DND-41 (cell line): ENCODE measurements around the gene NAV3.

Source experiments
- ATAC-seq: fragments of 200-7000 bp; cut with Tn5 transposase; 3 replicates; pipeline ENCODE4 v1.9.1; 2021; ENCODE audit warnings: low read depth; ENCODE audit not compliant: insufficient read depth
- DNase-seq: peaks from one replicate; pipeline ENCODE4 v3.0.0-alpha.2; 2020
- H2AFZ ChIP-seq: 2 replicates; pipeline ENCODE4 v1.6.0; 2012; ENCODE audit warnings: low read depth, low read length
- H3K27ac ChIP-seq: 2 replicates; pipeline ENCODE4 v1.5.1; 2012; ENCODE audit warnings: low read length, inconsistent platforms
- H3K27me3 ChIP-seq: fragments of 200-600 bp; sonication (generic); 2 replicates; pipeline ENCODE4 v1.6.0; 2012; ENCODE audit warnings: low read length, mild to moderate bottlenecking, inconsistent platforms; ENCODE audit not compliant: insufficient read depth, poor library complexity
- H3K36me3 ChIP-seq: 2 replicates; pipeline ENCODE4 v1.5.1; 2012; ENCODE audit warnings: low read length, inconsistent platforms; ENCODE audit not compliant: insufficient read depth
- H3K4me1 ChIP-seq: 2 replicates; pipeline ENCODE4 v1.5.1; 2012; ENCODE audit warnings: mild to moderate bottlenecking, low read length; ENCODE audit not compliant: insufficient read depth
- H3K4me2 ChIP-seq: 2 replicates; pipeline ENCODE4 v1.6.0; 2012; ENCODE audit warnings: mild to moderate bottlenecking, moderate library complexity, low read length, inconsistent platforms; ENCODE audit not compliant: insufficient read depth
- H3K4me3 ChIP-seq, 2 experiments: fragments of 200-600 bp in 1 of 2; shearing (Covaris generic) in 1 of 2; 2 replicates each; pipeline ENCODE4 v1.5.1; 2012 to 2016; ENCODE audit warnings: inconsistent platforms in 2 of 2, low read length in 2 of 2, mild to moderate bottlenecking in 2 of 2, low read depth in 1 of 2, moderate library complexity in 1 of 2
- H3K79me2 ChIP-seq: 2 replicates; pipeline ENCODE4 v1.6.0; 2012; ENCODE audit warnings: low read length, inconsistent platforms; ENCODE audit not compliant: insufficient read depth
- H3K9ac ChIP-seq: 2 replicates; pipeline ENCODE4 v1.6.0; 2012; ENCODE audit warnings: low read depth, mild to moderate bottlenecking, inconsistent platforms, low read length, moderate library complexity
- H3K9me3 ChIP-seq: 2 replicates; pipeline ENCODE4 v1.5.1; 2012; ENCODE audit warnings: low read length, moderate library complexity, mild to moderate bottlenecking, inconsistent platforms; ENCODE audit not compliant: insufficient read depth, severe bottlenecking
- H4K20me1 ChIP-seq: 2 replicates; pipeline ENCODE4 v1.6.0; 2012; ENCODE audit warnings: low read length; ENCODE audit not compliant: insufficient read depth
- CTCF ChIP-seq: IDR thresholded peaks from 2 replicates; pipeline ENCODE4 v1.5.1; 2012; ENCODE audit warnings: borderline replicate concordance, low read length, moderate library complexity, mild to moderate bottlenecking; ENCODE audit not compliant: poor library complexity, severe bottlenecking; ENCODE audit errors: extremely low read depth
- EZH2 ChIP-seq: IDR thresholded peaks from 3 replicates; pipeline ENCODE4 v1.6.1; 2012; ENCODE audit warnings: borderline replicate concordance, low read depth, mild to moderate bottlenecking, moderate library complexity, low read length, inconsistent platforms; ENCODE audit not compliant: severe bottlenecking

NAV3 gene

GRCh38 chr12:77914081-77914488 lies 83.4 kb downstream of the NAV3 start:
- Histone ChIP-seq H3K36me3 (no peaks in the 10 kb centered on the region), H2AFZ (no peak overlapping the region), H3K9me3 (no peaks in the 10 kb centered on the region), H3K9ac (no peak overlapping the region), H3K27ac (no peak overlapping the region), H3K4me2 (no peak overlapping the region), H4K20me1 (no peaks in the 10 kb centered on the region), H3K79me2 (no peaks in the 10 kb centered on the region), H3K4me1 (no peaks in the 10 kb centered on the region), H3K4me3 (no peak overlapping the region), H3K27me3 (no peaks in the 10 kb centered on the region)
- no peak for ATAC-seq
- TF ChIP-seq CTCF (no peak), EZH2 (no peak)
- DNase-seq = no peak

- Histone ChIP-seq H3K27me3 (no peaks in the 10 kb centered on the region), H3K36me3 (no peaks in the 10 kb centered on the region), H3K79me2 (no peaks in the 10 kb centered on the region), H2AFZ (no peak overlapping the region), H3K27ac (no peak overlapping the region), H3K4me3 (no peak overlapping the region), H3K4me1 (no peaks in the 10 kb centered on the region), H3K9me3 (no peaks in the 10 kb centered on the region), H3K9ac (no peak overlapping the region), H4K20me1 (no peaks in the 10 kb centered on the region), H3K4me2 (no peak overlapping the region)
- no peak for ATAC-seq
- TF ChIP-seq CTCF (no peak), EZH2 (no peak)
- no peak for DNase-seq
These were observed 84.4 kb downstream of the NAV3 start for GRCh38 chr12:77915071-77915600.

- no peak overlapping the region for H3K9ac ChIP-seq
- TF ChIP-seq CTCF = no peak
- TF ChIP-seq EZH2 = no peak
- no peak for DNase-seq
- H3K4me3 ChIP-seq = no peak overlapping the region
- no peak overlapping the region for H2AFZ ChIP-seq
- H3K27ac ChIP-seq = no peak overlapping the region
- H3K4me2 ChIP-seq = no peak overlapping the region
- no peaks in the 10 kb centered on the region for H3K9me3 ChIP-seq
- no peaks in the 10 kb centered on the region for H3K36me3 ChIP-seq
- H4K20me1 ChIP-seq = no peaks in the 10 kb centered on the region
- H3K79me2 ChIP-seq = no peaks in the 10 kb centered on the region
- no peaks in the 10 kb centered on the region for H3K4me1 ChIP-seq
- no peaks in the 10 kb centered on the region for H3K27me3 ChIP-seq
- no peak for ATAC-seq
These were observed 85.6 kb downstream of the NAV3 start for GRCh38 chr12:77916276-77916675.

- no peak for TF ChIP-seq CTCF
- no peak for TF ChIP-seq EZH2
These were observed 87.4 kb downstream of the NAV3 start for GRCh38 chr12:77918046-77918445.

More at GRCh38 chr12:77918046-77918445, 87.4 kb downstream of the NAV3 start:
- Histone ChIP-seq H3K79me2 (no peaks in the 10 kb centered on the region), H3K9me3 (no peaks in the 10 kb centered on the region), H3K4me1 (no peaks in the 10 kb centered on the region), H3K27me3 (no peaks in the 10 kb centered on the region), H3K9ac (no peak overlapping the region), H2AFZ (no peak overlapping the region), H3K4me3 (no peak overlapping the region), H3K36me3 (no peaks in the 10 kb centered on the region), H4K20me1 (no peaks in the 10 kb centered on the region), H3K27ac (no peak overlapping the region), H3K4me2 (no peak overlapping the region)
- DNase-seq (no peak), ATAC-seq (no peak)
